PC-3 (cell line): ENCODE data around the gene CERT1. TPM values are rescaled to one million over a fixed set of nuclear protein-coding genes. Genes with fewer than 3 reads are reported as not detected.
A peak's percentile ranks its signal among the peaks of the same experiment; 100 is the strongest.

Experiments used
- ATAC-seq: fragments of 200-7000 bp; cut with Tn5 transposase; 2 replicates; pipeline ENCODE4 v1.9.1; 2020; ENCODE audit warnings: mild to moderate bottlenecking, moderate library complexity
- BruUV-seq: library from RNA; stranded (reverse); fragments of 400-500 nt; replicated peaks from 2 replicates; lab custom pipeline; 2021; lab: Mats Ljungman, UMichigan
- CTCF ChIA-PET: fragments of 300-600 bp; sonication (Branson Sonifier 250); formaldehyde crosslinking; loops from one replicate; lab custom pipeline; 2022; ENCODE audit warnings: antibody characterized with exemption; lab: Charles Lee
- POLR2A ChIA-PET: fragments of 300-600 bp; sonication (Branson Sonifier 250); formaldehyde crosslinking; loops from one replicate; lab custom pipeline; 2022; ENCODE audit warnings: antibody characterized with exemption; ENCODE audit not compliant: unreplicated experiment; lab: Charles Lee
- DNase-seq: peaks from one replicate; pipeline ENCODE4 v3.0.0-alpha.2; 2015
- H2AFZ ChIP-seq: fragments of 300-600 bp; sonication (generic); 2 replicates; pipeline ENCODE4 v1.6.0; 2016; ENCODE audit warnings: antibody characterized with exemption, low read length
- H3F3A ChIP-seq: fragments of 300-600 bp; sonication (generic); one replicate; pipeline ENCODE4 v1.6.0; 2017; ENCODE audit warnings: antibody characterized with exemption, low read length, control low read depth, mild to moderate bottlenecking; ENCODE audit not compliant: unreplicated experiment
- H3K27ac ChIP-seq: fragments of 300-600 bp; sonication (generic); 2 replicates; pipeline ENCODE4 v1.5.1; 2016; ENCODE audit warnings: mild to moderate bottlenecking, low read length
- H3K27me3 ChIP-seq: fragments of 300-600 bp; sonication (generic); 2 replicates; pipeline ENCODE4 v1.6.1; 2016; ENCODE audit warnings: low read length, mixed read lengths
- H3K36me3 ChIP-seq: fragments of 300-600 bp; sonication (generic); 2 replicates; pipeline ENCODE4 v1.6.1; 2016; ENCODE audit warnings: low read depth, mixed run types, low read length, mixed read lengths
- H3K4me1 ChIP-seq: fragments of 300-600 bp; sonication (generic); 2 replicates; pipeline ENCODE4 v1.5.1; 2016; ENCODE audit warnings: low read length; ENCODE audit not compliant: insufficient read depth
- H3K4me2 ChIP-seq: fragments of 300-600 bp; sonication (generic); 2 replicates; pipeline ENCODE4 v1.6.0; 2016; ENCODE audit warnings: low read length
- H3K4me3 ChIP-seq: fragments of 300-600 bp; sonication (generic); 2 replicates; pipeline ENCODE4 v1.5.1; 2016; ENCODE audit warnings: mild to moderate bottlenecking, low read length, mixed read lengths
- H3K79me2 ChIP-seq: fragments of 300-600 bp; sonication (generic); 2 replicates; pipeline ENCODE4 v1.6.1; 2017; ENCODE audit warnings: low read length, mixed read lengths
- H3K9ac ChIP-seq: fragments of 300-600 bp; sonication (generic); 2 replicates; pipeline ENCODE4 v1.6.0; 2016; ENCODE audit warnings: mild to moderate bottlenecking, low read length
- H3K9me2 ChIP-seq: fragments of 300-600 bp; sonication (generic); replicated peaks from 2 replicates; pipeline ENCODE4 v1.6.1; 2016; ENCODE audit warnings: mixed run types, low read length, mixed read lengths
- H3K9me3 ChIP-seq: fragments of 300-600 bp; sonication (generic); 2 replicates; pipeline ENCODE4 v1.6.1; 2016; ENCODE audit warnings: low read length, mixed read lengths
- H4K20me1 ChIP-seq: fragments of 300-600 bp; sonication (generic); 2 replicates; pipeline ENCODE4 v1.6.1; 2016; ENCODE audit warnings: low read length, mixed read lengths
- CTCF ChIP-seq: fragments of 300-600 bp; sonication (generic); conservative IDR thresholded peaks from 2 replicates; pipeline ENCODE4 v1.5.1; 2017; ENCODE audit warnings: antibody characterized with exemption, low read depth, mild to moderate bottlenecking, low read length
- EZH2 ChIP-seq: fragments of 300-600 bp; sonication (generic); IDR thresholded peaks from one replicate; pipeline ENCODE4 v1.6.1; 2017; ENCODE audit warnings: antibody characterized with exemption, mild to moderate bottlenecking, low read length; ENCODE audit not compliant: unreplicated experiment
- EZH2phosphoT487 ChIP-seq: fragments of 300-600 bp; sonication (generic); IDR thresholded peaks from 2 replicates; pipeline ENCODE4 v1.6.1; 2018; ENCODE audit warnings: mild to moderate bottlenecking, antibody characterized with exemption, low read length, borderline replicate concordance
- intact Hi-C: fragments of 100-400 bp; cut with micrococcal nuclease; formaldehyde crosslinking; loops from 2 replicates; pipeline ENCODE4 v1.9.0; 2023
- total RNA-seq: library from RNA; depleted of rRNA; stranded (reverse); fragments of >200 nt; gene quantifications from 2 replicates; pipeline ENCODE4 v1.2.3, GENCODE V29; 2014

The CERT1 gene
- total RNA-seq, 1 experiment from 2014 or later: 5.6 TPM

GRCh38 chr5:75461679-75462078, 49.8 kb downstream of the CERT1 start:
- no peaks in the 10 kb centered on the region for H3F3A ChIP-seq

GRCh38 chr5:75460942-75461610, 50.4 kb downstream of the CERT1 start:
- H3K4me1 ChIP-seq: peaks cover 8% of the 10 kb centered on the region
- H3F3A ChIP-seq: no peaks in the 10 kb centered on the region
- ATAC-seq: no peak
- no peaks in the 10 kb centered on the region for H4K20me1 ChIP-seq
- H3K9me3 ChIP-seq: no peaks in the 10 kb centered on the region
- ChIA-PET POLR2A (no interaction called here), CTCF (no interaction called here)
- H3K4me2 ChIP-seq: no peak overlapping the region
- no peak overlapping the region for H2AFZ ChIP-seq
- no peak overlapping the region for H3K9ac ChIP-seq
- BruUV-seq: no TSS peak
- no peaks in the 10 kb centered on the region for H3K36me3 ChIP-seq
- H3K9me2 ChIP-seq: no peaks in the 10 kb centered on the region
- no peak for DNase-seq
- TF ChIP-seq EZH2: no peak
- TF ChIP-seq CTCF: no peak
- no peak for TF ChIP-seq EZH2phosphoT487
- no peak overlapping the region for H3K4me3 ChIP-seq
- H3K27me3 ChIP-seq: no peaks in the 10 kb centered on the region
- intact Hi-C loops: no loop called here
- peaks cover 10% of the 10 kb centered on the region; the same call in 1 of the 2 replicates for H3K79me2 ChIP-seq
- H3K27ac ChIP-seq: no peak overlapping the region

More at GRCh38 chr5:75461679-75462078, 49.8 kb downstream of the CERT1 start:
- Histone ChIP-seq H3K9ac (no peak overlapping the region), H3K27ac (no peak overlapping the region), H3K4me2 (no peak overlapping the region), H3K79me2 (peaks cover 10% of the 10 kb centered on the region; the same call in 1 of the 2 replicates), H3K27me3 (no peaks in the 10 kb centered on the region), H2AFZ (no peak overlapping the region), H3K4me3 (no peak overlapping the region), H3K9me2 (no peaks in the 10 kb centered on the region), H3K36me3 (no peaks in the 10 kb centered on the region), H4K20me1 (no peaks in the 10 kb centered on the region), H3K9me3 (no peaks in the 10 kb centered on the region), H3K4me1 (peaks cover 8% of the 10 kb centered on the region)
- CTCF ChIA-PET: no interaction called here
- TF ChIP-seq EZH2phosphoT487 (no peak), EZH2 (no peak), CTCF (no peak)
- POLR2A ChIA-PET: no interaction called here
- no peak for ATAC-seq
- BruUV-seq: no TSS peak
- no peak for DNase-seq
- intact Hi-C loops: no loop called here

- Histone ChIP-seq H3K4me2 (peak overlapping the region; percentile 16; the same call in 1 of the 2 replicates), H2AFZ (no peak overlapping the region), H4K20me1 (no peaks in the 10 kb centered on the region), H3K9me2 (no peaks in the 10 kb centered on the region), H3K4me3 (no peak overlapping the region), H3K27me3 (no peaks in the 10 kb centered on the region), H3K9me3 (no peaks in the 10 kb centered on the region), H3K4me1 (peaks cover 8% of the 10 kb centered on the region), H3K36me3 (no peaks in the 10 kb centered on the region), H3K9ac (no peak overlapping the region), H3K27ac (no peak overlapping the region), H3F3A (no peaks in the 10 kb centered on the region), H3K79me2 (peaks cover 10% of the 10 kb centered on the region; the same call in 1 of the 2 replicates)
- intact Hi-C loops: no loop called here
- ChIA-PET POLR2A (no interaction called here), CTCF (no interaction called here)
- TF ChIP-seq EZH2 (no peak), EZH2phosphoT487 (no peak), CTCF (no peak)
- BruUV-seq: no TSS peak
- DNase-seq (peak; percentile 19), ATAC-seq (peak; percentile 86)
Measured at GRCh38 chr5:75460532-75460931, 50.9 kb downstream of the CERT1 start.
